ENCODE data around the gene CTTNBP2.

The CTTNBP2 gene

GRCh38 chr7:117737926-117738325 lies 135.3 kb downstream of the CTTNBP2 start:
- H3K27me3 ChIP-seq (ENCODE audit: low read depth, low read length) = no peaks in the 10 kb centered on the region

GRCh38 chr7:117731455-117731854 lies 141.8 kb downstream of the CTTNBP2 start:
- H3K27me3 ChIP-seq (ENCODE audit: low read depth, low read length) = no peaks in the 10 kb centered on the region
- H4K20me1 ChIP-seq (ENCODE audit: insufficient read depth, low read length) = no peaks in the 10 kb centered on the region
- TF ChIP-seq CTCF (IDR thresholded peaks at IDR 0.05; ENCODE audit: low read depth, low read length) (no peak), EZH2phosphoT487 (IDR thresholded peaks at IDR 0.05; ENCODE audit: low read depth) (no peak)
- no peaks in the 10 kb centered on the region for H3K36me3 ChIP-seq (replicated peaks; ENCODE audit: low read depth, low read length)
- peak overlapping the region; percentile 55 for H3K27ac ChIP-seq (ENCODE audit: low read length)
- H3K4me2 ChIP-seq (ENCODE audit: low read length) = peak overlapping the region; percentile 79
- H3K4me3 ChIP-seq (ENCODE audit: low read length) = peak overlapping the region; percentile 45
- H3K79me2 ChIP-seq (ENCODE audit: low read length) = no peaks in the 10 kb centered on the region
- peak overlapping the region; percentile 21 for H3K9ac ChIP-seq (ENCODE audit: low read length)
- no peaks in the 10 kb centered on the region for H3K9me3 ChIP-seq (ENCODE audit: insufficient read depth, low read length)
- H3K4me1 ChIP-seq (ENCODE audit: low read length) = peaks cover 42% of the 10 kb centered on the region
- peak overlapping the region; percentile 74; the same call in 1 of the 2 replicates for H2AFZ ChIP-seq (ENCODE audit: low read depth, low read length)

More at GRCh38 chr7:117737926-117738325, 135.3 kb downstream of the CTTNBP2 start:
- no peaks in the 10 kb centered on the region for H3K79me2 ChIP-seq (ENCODE audit: low read length)
- no peak overlapping the region for H3K4me3 ChIP-seq (ENCODE audit: low read length)
- no peaks in the 10 kb centered on the region for H3K9me3 ChIP-seq (ENCODE audit: insufficient read depth, low read length)
- no peaks in the 10 kb centered on the region for H3K36me3 ChIP-seq (replicated peaks; ENCODE audit: low read depth, low read length)
- H4K20me1 ChIP-seq (ENCODE audit: insufficient read depth, low read length) = no peaks in the 10 kb centered on the region
- H3K27ac ChIP-seq (ENCODE audit: low read length) = no peak overlapping the region
- H3K4me2 ChIP-seq (ENCODE audit: low read length) = no peak overlapping the region
- H2AFZ ChIP-seq (ENCODE audit: low read depth, low read length) = no peak overlapping the region
- TF ChIP-seq CTCF (IDR thresholded peaks at IDR 0.05; ENCODE audit: low read depth, low read length) = no peak
- TF ChIP-seq EZH2phosphoT487 (IDR thresholded peaks at IDR 0.05; ENCODE audit: low read depth) = no peak
- no peak overlapping the region for H3K9ac ChIP-seq (ENCODE audit: low read length)
- peaks cover 9% of the 10 kb centered on the region for H3K4me1 ChIP-seq (ENCODE audit: low read length)

GRCh38 chr7:117730390-117730789 lies 142.9 kb downstream of the CTTNBP2 start:
- TF ChIP-seq EZH2phosphoT487 (IDR thresholded peaks at IDR 0.05; ENCODE audit: low read depth) = no peak
- no peak for TF ChIP-seq CTCF (IDR thresholded peaks at IDR 0.05; ENCODE audit: low read depth, low read length)
- Histone ChIP-seq H4K20me1 (ENCODE audit: insufficient read depth, low read length) (no peaks in the 10 kb centered on the region), H3K27ac (ENCODE audit: low read length) (no peak overlapping the region), H3K9ac (ENCODE audit: low read length) (no peak overlapping the region), H3K79me2 (ENCODE audit: low read length) (no peaks in the 10 kb centered on the region), H3K4me3 (ENCODE audit: low read length) (no peak overlapping the region), H3K27me3 (ENCODE audit: low read depth, low read length) (no peaks in the 10 kb centered on the region), H3K4me1 (ENCODE audit: low read length) (peaks cover 42% of the 10 kb centered on the region), H3K36me3 (replicated peaks; ENCODE audit: low read depth, low read length) (no peaks in the 10 kb centered on the region), H3K4me2 (ENCODE audit: low read length) (no peak overlapping the region), H3K9me3 (ENCODE audit: insufficient read depth, low read length) (no peaks in the 10 kb centered on the region), H2AFZ (ENCODE audit: low read depth, low read length) (no peak overlapping the region)

- H3K9ac ChIP-seq (ENCODE audit: low read length) = peak overlapping the region; percentile 1; the same call in 1 of the 2 replicates
Measured at GRCh38 chr7:117728890-117729624, 144.2 kb downstream of the CTTNBP2 start.

More at GRCh38 chr7:117728890-117729624, 144.2 kb downstream of the CTTNBP2 start:
- no peaks in the 10 kb centered on the region for H3K79me2 ChIP-seq (ENCODE audit: low read length)
- H3K36me3 ChIP-seq (replicated peaks; ENCODE audit: low read depth, low read length) = no peaks in the 10 kb centered on the region
- TF ChIP-seq CTCF (IDR thresholded peaks at IDR 0.05; ENCODE audit: low read depth, low read length) (no peak), EZH2phosphoT487 (IDR thresholded peaks at IDR 0.05; ENCODE audit: low read depth) (no peak)
- H3K4me3 ChIP-seq (ENCODE audit: low read length) = peak overlapping the region; percentile 35
- no peaks in the 10 kb centered on the region for H4K20me1 ChIP-seq (ENCODE audit: insufficient read depth, low read length)
- H2AFZ ChIP-seq (ENCODE audit: low read depth, low read length) = no peak overlapping the region
- peak overlapping the region; percentile 11 for H3K27ac ChIP-seq (ENCODE audit: low read length)
- peak overlapping the region; percentile 61 for H3K4me2 ChIP-seq (ENCODE audit: low read length)
- H3K9me3 ChIP-seq (ENCODE audit: insufficient read depth, low read length) = no peaks in the 10 kb centered on the region
- peaks cover 42% of the 10 kb centered on the region for H3K4me1 ChIP-seq (ENCODE audit: low read length)
- H3K27me3 ChIP-seq (ENCODE audit: low read depth, low read length) = no peaks in the 10 kb centered on the region
